ENCODE data around the gene LCN12. TPM values are rescaled to one million over a fixed set of nuclear protein-coding genes. Genes with fewer than 3 reads are reported as not detected.

LCN12 gene
- polyA plus RNA-seq, 1 of the 3 experiments (the other 2 are of a cell fraction): 0.87 TPM

DNA sequence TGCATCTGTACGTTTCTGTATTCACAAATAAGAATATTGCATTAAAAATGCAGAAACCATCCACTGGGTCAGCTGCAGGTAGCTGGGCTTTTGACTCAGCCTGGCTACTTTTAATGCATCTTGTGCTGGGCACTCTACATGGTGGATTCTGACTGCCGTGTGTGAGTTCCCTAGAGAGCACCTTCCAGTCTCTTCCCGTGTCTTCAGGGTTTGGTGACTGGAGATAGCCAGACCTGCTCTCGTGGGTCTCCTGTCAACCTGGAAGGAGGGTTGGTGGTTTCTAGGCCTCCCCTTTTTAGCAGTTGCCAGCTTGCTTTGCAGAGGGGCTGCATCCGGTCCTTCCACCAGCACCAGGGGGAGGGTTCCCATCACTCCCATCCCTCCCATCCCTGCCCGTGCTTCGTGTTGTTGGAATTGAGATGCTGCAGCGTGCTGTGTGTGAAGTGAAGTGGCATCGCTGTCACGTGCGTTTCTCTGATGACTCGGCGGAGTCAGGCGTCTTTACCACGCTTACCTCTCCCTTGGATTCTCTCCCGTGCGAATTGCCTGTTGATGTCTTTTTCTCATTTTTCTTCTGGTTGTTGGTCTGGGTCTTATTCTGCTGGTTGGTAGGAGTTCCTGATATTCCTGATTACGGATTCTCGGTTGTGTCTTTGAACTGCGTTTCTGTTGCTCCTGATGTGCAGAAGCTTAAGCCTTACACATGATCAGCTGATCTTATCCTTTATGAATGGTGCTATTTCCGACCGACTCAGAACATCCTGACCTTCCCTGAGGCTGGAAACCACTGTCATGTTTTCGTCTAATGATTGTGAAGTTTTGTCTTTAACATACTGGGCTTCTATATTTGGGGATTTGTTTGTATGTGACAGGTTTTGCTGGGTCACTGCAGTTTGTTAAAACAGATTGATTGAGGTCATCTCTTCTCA is 24.5 kb upstream of the LCN12 start:
- Histone ChIP-seq H2AFZ (ENCODE audit: low read depth) (no peak overlapping the region), H3K9ac (no peak overlapping the region), H3K4me3 (ENCODE audit: low read depth in 2 of 2, low read length in 1 of 2) (no peak overlapping the region), H3K9me3 (no peaks in the 10 kb centered on the region), H3K27ac (ENCODE audit: low read depth in 2 of 2, low read length in 1 of 2) (peak overlapping the region in 1 of 2 experiments; percentile 27; a peak in 1 of 4 replicates), H3F3A (replicated peaks; ENCODE audit: insufficient read depth) (no peaks in the 10 kb centered on the region), H3K4me1 (ENCODE audit: control insufficient read depth in 1 of 2, insufficient read depth in 2 of 2, low read depth in 1 of 2, low read length in 1 of 2) (no peaks in the 10 kb centered on the region; a peak in 1 of 4 replicates), H4K20me1 (ENCODE audit: insufficient read depth) (no peaks in the 10 kb centered on the region), H3K9me2 (no peaks in the 10 kb centered on the region), H3K4me2 (no peak overlapping the region), H3K79me2 (ENCODE audit: insufficient read depth) (no peaks in the 10 kb centered on the region), H3K27me3 (ENCODE audit: insufficient read depth) (no peaks in the 10 kb centered on the region), H3K36me3 (replicated peaks in 1 of 2; ENCODE audit: control insufficient read depth in 1 of 2, insufficient read depth in 2 of 2, low read length in 1 of 2) (peaks cover 10 to 14% of the 10 kb centered on the region in 2 experiments)
- no peak for DNase-seq
- TF ChIP-seq MEF2A (IDR thresholded peaks at IDR 0.05; ENCODE audit: borderline replicate concordance, low read depth) (no peak), CHD2 (IDR thresholded peaks at IDR 0.05; ENCODE audit: low read length, partially characterized antibody) (no peak), EP300 (IDR thresholded peaks at IDR 0.05; ENCODE audit: borderline replicate concordance in 1 of 2, low read depth in 1 of 2, low read length in 1 of 2) (no peak), FOXJ3 (CRISPR knock-in tag; IDR thresholded peaks at IDR 0.05) (no peak), GABPA (IDR thresholded peaks at IDR 0.05; ENCODE audit: low read depth) (no peak), NFIC (IDR thresholded peaks at IDR 0.05; ENCODE audit: borderline replicate concordance) (no peak), JUND (IDR thresholded peaks at IDR 0.05) (no peak), POLR2AphosphoS5 (IDR thresholded peaks at IDR 0.05; ENCODE audit: low read depth, low read length) (no peak), RFX5 (IDR thresholded peaks at IDR 0.05; ENCODE audit: low read length) (no peak)
- TF ChIP-seq, protein P1, sequence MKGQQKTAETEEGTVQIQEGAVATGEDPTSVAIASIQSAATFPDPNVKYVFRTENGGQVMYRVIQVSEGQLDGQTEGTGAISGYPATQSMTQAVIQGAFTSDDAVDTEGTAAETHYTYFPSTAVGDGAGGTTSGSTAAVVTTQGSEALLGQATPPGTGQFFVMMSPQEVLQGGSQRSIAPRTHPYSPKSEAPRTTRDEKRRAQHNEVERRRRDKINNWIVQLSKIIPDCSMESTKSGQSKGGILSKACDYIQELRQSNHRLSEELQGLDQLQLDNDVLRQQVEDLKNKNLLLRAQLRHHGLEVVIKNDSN (IDR thresholded peaks at IDR 0.05; ENCODE audit: borderline replicate concordance, low read depth): no peak
- 66% methylated on average over 20 of the region's 23 CpGs for WGBS (ENCODE audit: low lambda C conversion rate)
- ChIA-PET CTCF (interaction anchor here (0.8 to 4.2 kb wide), 10 partner anchors 8 to 139 kb away, joined by 3 to 19 read pairs (median 4); partner anchors contain the start of genes C8G, FBXW5 and NPDC1), POLR2A (interaction anchor here (0.7 kb wide), 1 partner anchor 385 kb away, joined by 3 read pairs; no protein-coding TSS in a partner anchor)

GRCh38 chr9:136928591-136928990 is 23.5 kb upstream of the LCN12 start:
- no peak for DNase-seq
- TF ChIP-seq RXRA (IDR thresholded peaks at IDR 0.05; ENCODE audit: borderline replicate concordance, low read depth) (no peak), YY1 (IDR thresholded peaks at IDR 0.05; ENCODE audit: low read depth) (no peak), TEAD4 (IDR thresholded peaks at IDR 0.05; ENCODE audit: borderline replicate concordance, insufficient read depth) (no peak), FOSL2 (IDR thresholded peaks at IDR 0.05; ENCODE audit: borderline replicate concordance, low read depth) (no peak), NFIC (IDR thresholded peaks at IDR 0.05; ENCODE audit: borderline replicate concordance) (no peak), EP300 (IDR thresholded peaks at IDR 0.05; ENCODE audit: borderline replicate concordance in 1 of 2, low read depth in 1 of 2, low read length in 1 of 2) (no peak), CTCF (IDR thresholded peaks at IDR 0.05) (no peak), GATA2 (CRISPR knock-in tag; IDR thresholded peaks at IDR 0.05) (no peak), ELF1 (IDR thresholded peaks at IDR 0.05) (no peak), IRF3 (IDR thresholded peaks at IDR 0.05; ENCODE audit: low read depth, low read length) (no peak)
- TF ChIP-seq, protein P1 (IDR thresholded peaks at IDR 0.05; ENCODE audit: borderline replicate concordance, low read depth): no peak
- ChIA-PET POLR2A (no interaction called here), CTCF (interaction anchor here (1.4 to 4.2 kb wide), 2 partner anchors 9 to 16 kb away, joined by 4 to 19 read pairs; partner anchors contain the start of genes C8G and FBXW5)
- no peak overlapping the region for H2AFZ ChIP-seq (ENCODE audit: low read depth)
- H3K9me2 ChIP-seq: no peaks in the 10 kb centered on the region
- H3F3A ChIP-seq (replicated peaks; ENCODE audit: insufficient read depth): no peaks in the 10 kb centered on the region
- H3K9me3 ChIP-seq: no peaks in the 10 kb centered on the region
- no peak overlapping the region for H3K4me2 ChIP-seq
- no peak overlapping the region for H3K9ac ChIP-seq
- no peak overlapping the region for H3K4me3 ChIP-seq (ENCODE audit: low read depth in 2 of 2, low read length in 1 of 2)
- no peaks in the 10 kb centered on the region for H3K27me3 ChIP-seq (ENCODE audit: insufficient read depth)
- H3K4me1 ChIP-seq (ENCODE audit: control insufficient read depth in 1 of 2, insufficient read depth in 2 of 2, low read depth in 1 of 2, low read length in 1 of 2): no peaks in the 10 kb centered on the region; a peak in 1 of 4 replicates
- H3K27ac ChIP-seq (ENCODE audit: low read depth in 2 of 2, low read length in 1 of 2): no peak overlapping the region
- peaks cover 9 to 14% of the 10 kb centered on the region in 2 experiments for H3K36me3 ChIP-seq (replicated peaks in 1 of 2; ENCODE audit: control insufficient read depth in 1 of 2, insufficient read depth in 2 of 2, low read length in 1 of 2)
- 92% methylated on average over 2 of the region's 9 CpGs for WGBS (ENCODE audit: low lambda C conversion rate)
- H4K20me1 ChIP-seq (ENCODE audit: insufficient read depth): no peaks in the 10 kb centered on the region
- H3K79me2 ChIP-seq (ENCODE audit: insufficient read depth): no peaks in the 10 kb centered on the region

Measured in SK-N-SH (cell line).